ENCODE results near the gene MEGF10.

The MEGF10 gene

DNA sequence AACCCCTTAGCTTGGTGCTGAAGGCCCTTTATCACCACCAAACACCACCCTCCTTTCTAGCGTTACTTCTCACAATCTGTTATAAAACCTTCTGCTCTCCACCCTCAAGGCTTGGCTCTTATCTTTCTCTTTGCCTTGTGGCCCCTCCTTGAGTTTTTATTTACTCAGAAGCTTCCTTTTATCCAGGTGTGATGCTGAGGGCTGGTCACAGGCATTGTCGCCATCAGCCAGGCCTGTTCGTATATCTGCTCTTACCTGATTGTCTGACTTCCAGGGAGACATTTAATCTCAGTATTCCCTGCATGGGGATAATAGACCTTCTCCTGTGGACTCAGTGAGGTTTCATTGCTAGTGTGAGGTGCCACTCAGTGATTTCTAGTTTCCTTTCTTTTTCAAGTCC, 34.2 kb downstream of the MEGF10 start:
- DNase-seq (ENCODE audit: low read depth, low spot score) = no peak
- no peak overlapping the region for H3K27ac ChIP-seq

DNA sequence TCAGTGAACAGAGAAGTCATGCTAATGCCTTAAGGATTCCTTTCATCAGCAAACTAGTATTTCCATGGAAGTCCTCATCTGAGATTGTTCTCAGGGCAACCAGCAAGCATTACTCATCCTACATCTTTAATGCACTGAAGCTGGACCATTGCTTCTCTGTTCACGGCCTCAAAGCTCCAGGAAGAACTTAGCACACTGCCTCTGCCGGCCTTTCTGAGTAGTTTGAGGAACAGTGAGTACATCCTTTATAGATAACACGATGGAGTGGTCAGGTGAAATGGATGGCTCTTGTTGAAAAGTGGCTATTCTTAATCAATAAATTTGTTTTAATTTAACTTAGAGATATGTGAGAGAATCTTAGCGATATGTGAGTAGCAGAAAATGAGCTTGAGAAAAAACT, 35.8 kb downstream of the MEGF10 start:
- no peak overlapping the region for H3K27ac ChIP-seq
- no peak for DNase-seq (ENCODE audit: low read depth, low spot score)

DNA sequence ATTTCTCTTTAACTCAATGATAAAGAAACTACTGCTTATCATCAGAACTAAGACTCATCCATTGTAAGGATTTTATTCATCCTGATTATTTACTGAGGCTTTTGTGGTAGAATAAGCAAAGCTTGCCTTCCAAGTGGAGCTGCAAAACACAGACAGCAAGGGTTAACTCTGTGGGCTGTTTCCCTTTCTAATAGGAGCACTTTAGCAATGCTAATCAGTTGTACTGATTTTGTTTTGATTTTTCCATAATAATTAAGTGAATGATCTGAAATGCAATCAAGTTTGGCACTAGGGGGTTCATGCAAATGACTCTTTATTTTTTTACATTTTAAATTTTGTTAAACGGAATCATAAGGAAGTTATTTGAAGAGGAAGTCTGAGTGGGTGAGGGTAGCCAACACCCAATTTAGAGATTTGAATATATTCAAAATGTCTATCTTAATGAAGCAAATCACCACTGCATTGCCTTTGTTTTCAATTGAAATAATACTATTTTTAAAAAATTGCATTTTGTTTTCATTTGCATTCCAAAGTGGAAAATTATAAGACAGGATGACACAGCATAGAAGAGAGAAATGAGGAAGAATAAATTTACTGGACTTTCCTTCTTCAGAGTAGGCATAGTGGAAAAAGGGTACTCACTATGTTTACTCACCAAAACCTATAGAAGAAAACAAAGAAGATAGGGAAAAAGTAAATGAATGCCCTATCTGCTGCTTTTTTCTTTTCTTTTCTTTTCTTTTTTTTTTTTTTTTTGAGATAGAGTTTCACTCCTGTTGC, 36.6 kb downstream of the MEGF10 start:
- DNase-seq (ENCODE audit: low read depth, low spot score) = no peak
- no peak overlapping the region for H3K27ac ChIP-seq

DNA sequence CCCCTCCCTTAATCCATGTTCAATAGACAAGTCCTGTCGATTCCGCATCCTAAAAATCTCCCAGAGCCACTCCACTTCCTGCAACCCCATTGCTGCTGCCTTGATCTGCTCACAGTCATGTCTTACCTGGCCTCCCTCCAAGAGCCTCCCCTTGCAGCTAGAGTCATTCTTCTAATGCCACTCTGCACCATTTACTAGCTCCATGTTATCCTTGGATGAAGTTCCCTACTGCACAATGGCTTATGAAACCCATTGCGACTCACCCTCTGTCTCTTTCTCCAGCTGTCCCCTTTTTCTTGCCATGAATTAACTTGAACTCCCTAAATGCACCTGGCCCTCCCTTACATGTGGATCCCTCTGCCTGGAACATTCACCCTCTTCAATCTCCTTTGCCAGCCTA, 39.5 kb downstream of the MEGF10 start:
- no peak overlapping the region for H3K27ac ChIP-seq
- no peak for DNase-seq (ENCODE audit: low read depth, low spot score)

DNA sequence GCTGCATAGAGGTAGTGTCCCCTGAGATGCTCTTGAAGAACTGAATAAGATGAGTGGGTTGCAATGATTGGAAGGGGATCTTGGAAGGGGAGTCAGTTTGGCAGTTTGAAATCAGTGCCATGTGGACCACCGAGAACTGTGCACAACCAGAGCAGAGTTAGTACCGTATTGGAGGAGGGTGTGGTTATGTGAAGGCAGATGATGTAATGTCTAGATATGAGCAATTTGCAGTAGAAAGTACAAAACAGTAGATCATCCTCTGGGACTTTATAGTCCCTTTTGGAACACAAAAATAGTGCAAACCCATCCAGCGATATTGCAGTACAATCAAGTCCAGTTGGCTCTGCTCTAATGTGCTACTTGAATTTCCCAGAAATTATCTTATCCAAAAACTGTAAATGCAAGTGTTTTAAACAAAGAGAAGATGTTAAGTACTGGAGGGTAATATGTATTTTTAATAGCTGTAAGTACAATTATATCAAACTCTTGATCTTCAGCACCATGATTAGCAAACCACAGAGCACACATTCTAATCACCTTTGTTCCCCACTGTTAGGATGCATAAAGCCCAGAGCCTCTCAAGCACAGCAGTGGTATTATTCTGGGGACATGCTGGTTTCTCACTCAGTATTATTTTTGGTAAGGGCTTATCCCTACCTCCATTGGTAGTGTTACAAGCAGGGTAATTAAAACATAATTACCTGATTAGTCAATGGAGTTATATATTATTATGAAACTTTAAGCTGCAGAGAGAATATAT, 41.5 kb downstream of the MEGF10 start:
- DNase-seq (ENCODE audit: low read depth, low spot score) = no peak
- no peak overlapping the region for H3K27ac ChIP-seq

DNA sequence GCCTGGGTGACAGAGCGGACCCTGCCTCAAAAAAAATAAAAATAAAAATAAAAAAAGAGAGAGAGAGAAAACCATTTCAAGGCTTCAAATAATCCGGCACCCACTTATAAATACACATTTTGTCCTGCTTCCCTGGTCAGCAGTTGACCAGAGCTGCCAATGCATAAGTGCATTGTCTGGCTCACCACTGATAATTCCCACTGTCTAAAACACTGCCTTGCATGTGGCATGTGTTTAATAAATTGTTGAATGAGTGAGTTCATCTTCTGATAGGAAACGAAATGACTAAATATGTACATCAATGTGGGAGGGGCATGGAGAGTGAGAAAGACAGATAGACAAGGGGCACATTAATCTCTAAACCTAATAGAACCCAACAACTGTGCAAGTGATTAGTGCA, 42.9 kb downstream of the MEGF10 start:
- DNase-seq (ENCODE audit: low read depth, low spot score) = no peak
- H3K27ac ChIP-seq = no peak overlapping the region

DNA sequence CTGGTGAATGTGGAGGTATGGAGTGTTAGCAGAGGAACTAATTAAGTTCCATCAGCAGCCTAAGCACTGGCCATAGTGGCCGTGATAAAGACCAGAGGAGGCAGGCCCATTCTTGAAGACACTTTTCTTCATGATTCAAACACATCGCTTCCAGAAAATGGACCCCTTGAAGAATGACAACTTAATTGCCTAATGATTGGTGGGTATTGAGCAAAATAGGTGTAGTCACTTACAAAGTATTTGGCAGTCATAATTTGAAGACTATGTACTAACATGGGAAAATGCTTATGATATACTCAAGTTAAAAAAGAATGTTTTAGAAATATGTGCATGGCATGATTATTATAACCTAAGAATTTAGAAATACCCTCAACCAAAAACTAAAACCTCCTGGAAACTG, 44.8 kb downstream of the MEGF10 start:
- no peak for DNase-seq (ENCODE audit: low read depth, low spot score)
- H3K27ac ChIP-seq = no peak overlapping the region

DNA sequence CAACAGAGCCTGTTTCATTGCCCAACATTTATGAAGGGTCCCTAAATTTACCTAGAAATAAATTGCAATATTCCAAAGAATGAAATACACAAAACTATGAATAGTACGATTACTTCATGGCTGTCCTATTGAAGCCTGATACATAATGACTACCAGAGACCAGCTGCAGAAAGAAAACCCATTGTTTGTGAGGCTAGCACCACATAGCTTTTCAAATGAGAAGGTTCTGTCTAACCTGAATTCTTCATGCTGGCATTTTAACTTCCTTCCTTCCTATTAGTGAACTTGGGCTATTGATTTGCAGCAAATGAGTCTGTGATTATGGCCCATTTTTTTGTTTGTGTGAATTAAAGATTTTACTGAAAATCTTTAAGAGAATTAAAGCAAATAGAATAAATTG, 47.3 kb downstream of the MEGF10 start:
- H3K27ac ChIP-seq = no peak overlapping the region
- DNase-seq (ENCODE audit: low read depth, low spot score) = no peak

DNA sequence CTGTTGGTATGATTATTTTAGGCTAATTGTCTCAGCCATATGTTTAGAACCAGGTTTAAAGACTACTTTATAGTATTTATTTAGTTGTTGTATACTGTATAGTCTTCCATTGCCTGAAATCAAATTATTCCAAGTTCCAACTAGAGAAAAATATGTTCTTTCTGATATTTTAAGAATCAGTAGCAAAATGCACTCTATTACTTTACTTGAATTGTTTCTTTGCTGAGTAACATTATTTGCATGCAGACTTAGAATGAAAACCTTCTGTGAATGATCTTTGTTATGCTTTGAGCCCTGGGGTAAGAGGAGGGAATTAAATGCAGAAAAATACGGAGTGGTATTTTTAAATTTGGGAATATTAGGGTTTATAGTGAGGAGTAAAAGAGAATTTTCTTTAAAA, 47.9 kb downstream of the MEGF10 start:
- DNase-seq (ENCODE audit: low read depth, low spot score) = no peak
- H3K27ac ChIP-seq = no peak overlapping the region

DNA sequence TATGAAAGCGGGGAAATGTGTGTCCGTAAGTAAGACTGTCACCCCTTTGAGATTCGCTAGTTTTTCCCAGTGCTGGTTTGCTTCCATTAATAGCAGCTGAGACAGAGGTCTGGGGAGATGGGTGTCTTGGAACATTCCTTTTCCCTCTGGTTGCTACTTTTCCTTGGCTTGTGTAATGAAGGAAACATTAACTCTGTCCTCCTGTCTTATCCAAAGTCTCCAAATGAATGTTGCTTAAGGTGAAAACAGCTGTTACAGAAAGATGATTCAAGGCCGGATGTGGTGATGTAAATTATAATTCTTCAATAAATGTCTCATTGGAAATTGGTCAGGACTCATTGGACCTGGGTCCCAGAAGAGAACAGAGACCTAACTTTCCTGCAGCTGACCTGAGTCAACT, 50.0 kb downstream of the MEGF10 start:
- no peak for DNase-seq (ENCODE audit: low read depth, low spot score)
- no peak overlapping the region for H3K27ac ChIP-seq

DNA sequence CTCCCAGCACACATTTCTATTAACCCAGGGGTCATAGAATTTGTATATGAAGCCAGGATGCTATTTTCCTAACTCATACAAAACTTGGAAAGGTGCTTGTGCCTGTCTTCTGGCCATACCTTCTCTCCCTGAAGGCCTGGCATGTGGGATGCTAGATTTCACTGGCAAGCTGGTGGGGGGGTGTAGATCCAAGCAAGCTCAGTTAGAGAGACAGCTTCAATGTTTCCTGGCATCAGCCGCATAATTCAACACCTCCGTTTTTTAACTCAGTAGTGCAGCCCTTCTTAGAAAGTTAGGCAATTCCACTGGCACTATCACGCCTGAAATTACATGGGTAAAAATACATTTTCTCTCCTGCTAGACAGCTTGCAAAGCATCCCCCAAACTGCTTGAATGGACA, 51.8 kb downstream of the MEGF10 start:
- no peak for DNase-seq (ENCODE audit: low read depth, low spot score)
- no peak overlapping the region for H3K27ac ChIP-seq

DNA sequence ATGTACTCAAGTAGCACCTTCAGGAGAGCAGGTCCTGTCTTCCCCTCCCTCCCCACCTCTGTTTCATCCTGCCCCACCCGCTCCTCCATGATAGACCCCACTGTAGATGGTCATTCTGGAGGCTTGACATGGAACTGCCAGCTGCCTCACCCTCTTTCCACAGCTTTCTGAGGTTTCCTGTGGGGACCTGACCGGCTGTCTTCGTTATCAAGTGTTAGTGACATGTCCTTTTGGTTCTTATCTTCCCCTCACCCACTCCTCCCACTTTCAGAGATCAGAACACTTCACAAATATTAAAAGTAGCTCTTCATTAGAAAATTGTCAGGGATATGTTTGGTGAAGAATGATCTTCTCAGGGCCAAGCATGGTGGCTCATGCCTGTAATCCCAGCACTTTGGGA, 52.7 kb downstream of the MEGF10 start:
- DNase-seq (ENCODE audit: low read depth, low spot score) = no peak
- H3K27ac ChIP-seq = no peak overlapping the region

DNA sequence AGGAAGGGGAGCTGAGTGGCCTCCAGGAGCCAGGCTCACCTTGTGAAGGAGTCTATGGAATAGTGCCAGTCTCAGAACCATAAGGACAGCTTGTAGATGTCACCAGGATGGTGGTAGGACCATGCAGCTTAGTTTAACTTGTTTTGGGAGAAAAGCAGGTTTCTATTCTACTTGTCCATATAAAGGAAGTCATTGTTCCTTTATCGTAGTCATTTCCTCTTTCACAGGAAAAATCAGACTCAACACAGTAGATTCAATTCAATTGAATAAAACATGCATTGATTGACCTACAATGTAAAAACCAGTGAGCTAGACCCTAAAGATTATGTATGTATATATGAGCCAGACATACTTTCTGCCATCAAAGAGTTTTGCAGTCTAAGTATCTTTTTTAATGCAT, 53.3 kb downstream of the MEGF10 start:
- no peak for DNase-seq (ENCODE audit: low read depth, low spot score)
- H3K27ac ChIP-seq = no peak overlapping the region

DNA sequence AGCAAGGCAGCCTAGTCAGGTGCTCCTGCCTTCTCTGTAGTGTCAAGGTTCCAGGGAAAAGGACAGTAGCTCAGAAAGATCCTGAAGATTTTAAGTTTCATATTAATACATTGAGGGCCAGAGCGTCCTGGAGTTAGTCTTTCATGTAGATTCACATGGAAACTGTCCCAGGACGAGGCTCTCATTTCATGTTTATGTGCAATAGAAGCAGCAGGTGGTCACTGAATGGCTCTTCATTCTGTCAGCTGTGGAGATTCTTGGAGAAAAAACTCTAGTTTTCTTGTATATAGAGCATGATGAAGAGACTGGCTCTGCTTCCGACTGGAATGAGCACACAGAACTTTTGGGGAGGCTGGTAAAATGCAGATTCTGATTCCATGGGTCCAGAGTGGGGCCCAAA, 54.3 kb downstream of the MEGF10 start:
- no peak for DNase-seq (ENCODE audit: low read depth, low spot score)
- no peak overlapping the region for H3K27ac ChIP-seq

DNA sequence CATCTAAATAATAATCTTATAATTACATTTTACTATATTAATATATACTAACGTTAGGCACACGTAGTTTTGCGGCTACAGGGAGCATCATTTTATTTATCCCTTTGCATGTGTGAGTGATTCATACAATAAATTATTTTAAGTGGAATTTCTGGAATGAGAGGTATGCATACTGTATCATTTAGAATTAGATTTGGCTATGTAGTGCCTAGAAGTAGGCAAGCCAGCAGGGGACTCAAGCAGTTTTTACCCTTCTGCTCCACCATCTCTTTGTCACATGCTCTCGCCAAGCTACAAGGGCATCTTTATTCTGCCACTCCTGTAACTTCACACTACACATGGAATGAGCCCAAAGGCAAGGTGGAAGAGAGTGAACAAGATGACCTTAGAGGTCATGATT, 60.8 kb downstream of the MEGF10 start:
- DNase-seq (ENCODE audit: low read depth, low spot score) = no peak
- H3K27ac ChIP-seq = no peak overlapping the region

DNA sequence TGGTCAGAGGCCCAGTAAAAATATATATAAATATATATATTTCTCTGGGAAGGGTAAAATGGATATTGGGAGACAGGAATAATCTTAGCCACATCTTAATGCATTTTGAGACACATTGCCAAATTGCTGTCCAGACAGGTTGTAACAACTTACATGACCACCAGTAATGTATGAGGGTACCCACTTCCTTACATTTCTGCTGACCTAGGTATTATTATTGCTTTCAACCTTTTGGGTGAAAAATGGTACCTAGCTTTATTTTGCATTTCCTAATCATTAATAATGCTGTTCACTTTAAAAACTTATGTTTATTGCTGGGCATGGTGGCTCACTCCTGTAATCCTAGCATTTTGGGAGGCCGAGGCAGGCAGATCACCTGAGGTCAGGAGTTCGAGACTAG, 61.5 kb downstream of the MEGF10 start:
- no peak for DNase-seq (ENCODE audit: low read depth, low spot score)
- H3K27ac ChIP-seq = no peak overlapping the region

DNA sequence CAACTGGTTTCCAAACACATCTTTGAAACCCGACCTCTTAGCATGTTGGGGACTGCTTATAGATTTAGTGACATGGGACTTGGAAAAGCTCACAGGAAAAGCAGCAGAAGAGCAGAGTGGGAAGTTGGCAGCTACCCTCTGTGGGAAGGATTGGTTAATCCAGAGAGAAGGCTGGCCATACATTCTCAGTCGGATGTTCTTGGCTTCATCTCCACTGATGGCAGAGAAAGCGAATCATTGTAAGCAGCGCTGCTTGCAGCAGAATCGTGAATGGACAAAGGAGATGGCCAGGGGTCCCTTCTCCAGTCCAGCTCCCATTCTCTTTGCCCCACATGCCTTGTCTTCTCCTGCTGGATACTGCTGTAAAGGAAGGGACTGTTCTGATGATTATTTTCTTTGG, 62.7 kb downstream of the MEGF10 start:
- no peak overlapping the region for H3K27ac ChIP-seq
- no peak for DNase-seq (ENCODE audit: low read depth, low spot score)

DNA sequence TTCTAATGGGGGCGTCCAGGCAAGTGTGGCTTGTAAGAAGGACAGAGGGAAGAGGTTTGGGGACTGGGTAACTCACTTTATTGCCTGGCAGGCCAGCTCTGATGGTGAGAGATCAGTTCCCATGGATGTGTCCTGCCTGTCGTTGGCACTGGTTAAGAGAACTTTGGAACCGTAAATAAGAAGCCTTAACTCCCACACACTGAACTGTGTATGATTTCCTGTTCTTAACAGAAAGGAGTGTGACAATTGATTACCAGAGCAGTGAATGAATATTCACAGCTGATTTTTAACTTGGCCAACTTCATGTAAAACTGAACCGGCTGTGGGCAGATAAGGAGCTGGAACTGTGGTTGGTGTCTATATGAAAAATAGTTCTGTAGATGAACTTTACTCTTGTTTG, 63.2 kb downstream of the MEGF10 start:
- H3K27ac ChIP-seq = no peak overlapping the region
- no peak for DNase-seq (ENCODE audit: low read depth, low spot score)

DNA sequence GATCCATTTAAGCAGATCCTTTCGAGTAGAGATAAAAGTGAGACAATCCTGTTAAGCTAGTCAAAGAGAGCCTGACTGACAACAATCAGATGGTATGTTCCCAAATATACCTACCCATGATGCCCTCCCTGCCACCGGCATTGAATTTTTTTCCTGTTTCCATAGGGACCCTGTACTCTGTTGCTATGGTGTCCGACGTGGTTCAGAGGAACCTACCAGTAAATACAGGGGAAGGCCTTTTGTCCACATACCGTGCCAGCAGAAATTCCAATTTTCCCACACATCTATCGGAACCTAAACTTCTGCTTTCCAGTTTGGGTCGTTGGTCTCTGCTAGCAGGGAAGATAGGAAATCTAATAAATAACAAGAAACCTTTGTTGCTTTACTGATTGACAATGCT, 64.7 kb downstream of the MEGF10 start:
- no peak for DNase-seq (ENCODE audit: low read depth, low spot score)
- H3K27ac ChIP-seq = no peak overlapping the region

DNA sequence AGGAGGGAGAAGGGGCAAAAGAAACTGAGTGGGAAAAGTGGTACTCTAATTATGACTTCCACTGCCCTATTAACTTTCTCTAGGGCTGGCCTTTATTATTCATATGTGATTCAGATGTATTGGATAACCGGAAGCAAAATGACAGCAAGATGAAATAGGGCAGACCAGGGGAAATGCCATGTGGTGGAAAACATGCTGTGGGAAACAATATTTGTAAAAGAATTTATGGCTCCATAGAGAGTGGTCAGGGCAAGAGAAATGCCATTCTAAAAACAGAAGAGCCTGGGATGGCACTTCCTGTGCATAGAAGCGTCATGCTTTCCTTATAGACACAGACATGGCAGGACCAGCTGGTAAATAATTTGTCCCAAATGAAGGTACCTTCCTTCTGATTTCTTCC, 67.7 kb downstream of the MEGF10 start:
- no peak overlapping the region for H3K27ac ChIP-seq
- no peak for DNase-seq (ENCODE audit: low read depth, low spot score)

DNA sequence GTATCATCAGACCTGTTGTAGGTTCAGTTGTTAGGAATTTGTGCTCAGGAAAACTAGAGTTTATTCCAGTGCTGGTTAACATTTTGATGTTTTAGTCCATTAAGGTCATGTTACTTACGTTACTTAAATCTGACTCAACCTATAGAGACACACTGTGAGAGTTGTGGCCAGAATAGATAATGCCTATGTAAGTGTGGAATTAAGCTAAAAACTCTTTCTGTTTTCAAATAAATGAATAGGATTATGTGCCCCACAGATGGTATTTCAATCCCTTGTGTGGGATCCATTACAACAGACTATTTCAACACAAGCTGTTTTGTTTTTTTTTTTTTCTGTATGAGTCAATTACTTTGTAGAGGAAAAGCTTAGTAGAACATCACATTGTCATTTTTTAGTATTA, 68.1 kb downstream of the MEGF10 start:
- H3K27ac ChIP-seq = no peak overlapping the region
- DNase-seq (ENCODE audit: low read depth, low spot score) = no peak

DNA sequence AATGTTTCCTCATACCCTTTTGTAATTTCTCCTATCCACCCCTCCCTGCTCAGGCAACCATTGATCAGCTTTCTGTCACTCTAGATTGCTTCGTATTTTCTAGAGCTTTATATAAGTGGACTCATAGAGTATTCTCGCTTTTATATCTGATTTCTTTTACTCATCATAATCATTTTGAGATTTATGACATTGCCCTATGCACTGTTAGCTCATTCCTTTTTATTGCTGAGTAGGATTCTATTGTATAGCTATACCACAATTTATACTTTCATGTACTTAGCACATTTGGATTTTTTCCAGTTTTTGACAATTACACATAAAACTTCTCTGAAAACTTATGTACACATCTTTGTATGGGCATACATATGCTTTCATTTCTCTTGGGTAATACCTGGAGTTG, 68.9 kb downstream of the MEGF10 start:
- no peak overlapping the region for H3K27ac ChIP-seq
- no peak for DNase-seq (ENCODE audit: low read depth, low spot score)

Data from epithelial cell of prostate (primary cell).